ENCODE results near the gene COBL. TPM values are rescaled to one million over a fixed set of nuclear protein-coding genes. Genes with fewer than 3 reads are reported as not detected.

COBL gene
- total and polyA plus RNA-seq, 2 of the 4 experiments (the other 2 are of a cell fraction): under 0.01 TPM; not detected in 1

GRCh38 chr7:51238981-51239495, 77.6 kb downstream of the COBL start:
- Histone ChIP-seq H3K36me3 (ENCODE audit: control insufficient read depth, insufficient read depth, low read length) (no peaks in the 10 kb centered on the region), H3K23ac (ENCODE audit: low read depth, low read length) (no peak overlapping the region), H3K4me2 (ENCODE audit: low read depth, low read length) (no peak overlapping the region), H2BK15ac (ENCODE audit: low read depth, low read length) (no peak overlapping the region), H3K4me3 (ENCODE audit: insufficient read depth, low read depth, low read length) (no peak overlapping the region), H2AK9ac (replicated peaks; ENCODE audit: low read depth, low read length, poor library complexity) (no peak overlapping the region), H2BK20ac (ENCODE audit: low read depth, low read length) (no peak overlapping the region), H3K18ac (ENCODE audit: low read depth, low read length) (no peak overlapping the region), H3K4me1 (ENCODE audit: control insufficient read depth, insufficient read depth, low read length) (no peaks in the 10 kb centered on the region), H3K9me1 (ENCODE audit: insufficient read depth, low read length) (no peaks in the 10 kb centered on the region), H4K8ac (ENCODE audit: low read depth in 2 of 2, low read length in 2 of 2) (no peak overlapping the region), H2BK5ac (ENCODE audit: low read depth, low read length, poor library complexity, severe bottlenecking) (no peak overlapping the region), H2AFZ (replicated peaks; ENCODE audit: low read length, poor library complexity) (no peak overlapping the region), H3K9me3 (ENCODE audit: control insufficient read depth, insufficient read depth, low read length) (no peaks in the 10 kb centered on the region), H3K79me1 (ENCODE audit: low read depth in 1 of 2, low read length in 2 of 2) (no peaks in the 10 kb centered on the region), H3K56ac (ENCODE audit: extremely low read depth, insufficient read depth, low read length) (no peak overlapping the region), H3K27me3 (ENCODE audit: control insufficient read depth, insufficient read depth, low read length) (no peaks in the 10 kb centered on the region), H3K27ac (ENCODE audit: insufficient read depth, low read length) (no peak overlapping the region), H2BK120ac (ENCODE audit: low read depth, low read length) (no peak overlapping the region), H2AK5ac (ENCODE audit: low read depth, low read length) (no peak overlapping the region), H3K9ac (ENCODE audit: low read depth, low read length) (no peak overlapping the region), H3K4ac (ENCODE audit: low read depth, low read length) (no peak overlapping the region), H4K91ac (ENCODE audit: insufficient read depth, low read depth, low read length) (no peak overlapping the region), H4K5ac (ENCODE audit: low read depth, low read length) (no peak overlapping the region), H4K20me1 (ENCODE audit: insufficient read depth, low read length) (no peaks in the 10 kb centered on the region), H3K14ac (replicated peaks; ENCODE audit: low read depth, low read length) (no peak overlapping the region)
- ATAC-seq (ENCODE audit: low read depth) (no peak), DNase-seq (no peak)
- CTCF ChIA-PET: no interaction called here
- POLR2A ChIA-PET (ENCODE audit: unreplicated experiment): no interaction called here
- no TSS peak for BruUV-seq (replicated peaks)
- WGBS, 2 experiments (ENCODE audit: extremely low coverage in 2 of 2, insufficient read length in 1 of 2): no CpG with 5 or more reads among the region's 4 CpGs
- dilution Hi-C loops (cut with HindIII; ENCODE audit: low sequenced_read_pairs, unreplicated experiment): no loop called here
- in situ Hi-C loops (cut with MboI; ENCODE audit: low sequenced_read_pairs): no loop called here
- intact Hi-C loops (cut with micrococcal nuclease): no loop called here
- no peak for TF ChIP-seq ELK1 (IDR thresholded peaks at IDR 0.05; ENCODE audit: borderline replicate concordance, low read depth, low read length)
- no peak for TF ChIP-seq RAD21 (IDR thresholded peaks at IDR 0.05; ENCODE audit: low read length)
- TF ChIP-seq FOS (IDR thresholded peaks at IDR 0.05; ENCODE audit: low read depth, low read length): no peak
- TF ChIP-seq CHD1 (IDR thresholded peaks at IDR 0.05; ENCODE audit: low read depth, low read length): no peak
- no peak for TF ChIP-seq MAFK (IDR thresholded peaks at IDR 0.05; ENCODE audit: low read depth, low read length)
- TF ChIP-seq MAZ (IDR thresholded peaks at IDR 0.05; ENCODE audit: borderline replicate concordance, low read depth, low read length): no peak
- no peak for TF ChIP-seq CEBPB (IDR thresholded peaks at IDR 0.05; ENCODE audit: low read depth, low read length)

Measured in IMR-90 (cell line).